ENCODE results near the gene GPATCH8.

Gene GPATCH8

GRCh38 chr17:44448412-44448811 lies 54.8 kb downstream of the GPATCH8 start:
- DNase-seq, result no peak

- DNase-seq, result no peak
Observed at GRCh38 chr17:44444735-44445105, 58.5 kb downstream of the GPATCH8 start.

- no peak for DNase-seq
Observed at GRCh38 chr17:44442806-44443205, 60.4 kb downstream of the GPATCH8 start.

GRCh38 chr17:44439168-44439567 lies 64.0 kb downstream of the GPATCH8 start:
- no peak for DNase-seq

GRCh38 chr17:44438636-44439035 lies 64.6 kb downstream of the GPATCH8 start:
- no peak for DNase-seq

GRCh38 chr17:44436336-44436735 lies 66.9 kb downstream of the GPATCH8 start:
- DNase-seq, result no peak

GRCh38 chr17:44432254-44433157 lies 70.7 kb downstream of the GPATCH8 start:
- no peak for DNase-seq

- DNase-seq, result no peak
Observed at GRCh38 chr17:44424828-44425461, 78.3 kb downstream of the GPATCH8 start.

GRCh38 chr17:44417553-44417952 lies 85.7 kb downstream of the GPATCH8 start:
- no peak for DNase-seq

GRCh38 chr17:44416558-44417289 lies 86.5 kb downstream of the GPATCH8 start:
- no peak for DNase-seq

- no peak for DNase-seq
Observed at GRCh38 chr17:44414394-44415155, 88.6 kb downstream of the GPATCH8 start.

GRCh38 chr17:44409309-44410028 lies 93.7 kb downstream of the GPATCH8 start:
- DNase-seq, result no peak

GRCh38 chr17:44408786-44409185 lies 94.4 kb downstream of the GPATCH8 start:
- no peak for DNase-seq

- no peak for DNase-seq
Observed at GRCh38 chr17:44402564-44403172, 100.5 kb downstream of the GPATCH8 start.

GRCh38 chr17:44400226-44400847 lies 102.9 kb downstream of the GPATCH8 start:
- DNase-seq, result no peak

GRCh38 chr17:44398692-44399691 lies 104.2 kb downstream of the GPATCH8 start:
- no peak for DNase-seq

- DNase-seq, result no peak
Observed at GRCh38 chr17:44397479-44398440, 105.4 kb downstream of the GPATCH8 start.

- no peak for DNase-seq
Observed at GRCh38 chr17:44396946-44397345, 106.3 kb downstream of the GPATCH8 start.

GRCh38 chr17:44394833-44395232 lies 108.4 kb downstream of the GPATCH8 start:
- DNase-seq, result no peak
